Muscle layer of duodenum (tissue), 2 donors: ENCODE results near the gene TNFAIP2.
"Not testable (repeated sequence)": the region's sequence is repeated elsewhere in the genome, so short reads cannot be mapped to it uniquely, and the experiment has no call there.

Experiments
- H3K27ac ChIP-seq: one replicate; pipeline ENCODE4 v1.7.0; 2013; ENCODE audit warnings: mild to moderate bottlenecking, low read length
- H3K27me3 ChIP-seq: one replicate; pipeline ENCODE4 v1.7.0; 2013; ENCODE audit warnings: low read depth, mild to moderate bottlenecking, control low read depth, low read length
- H3K36me3 ChIP-seq, 2 donors: one replicate each; pipeline ENCODE4 v1.7.0; 2013; ENCODE audit warnings: low read length in 2 of 2, control low read depth in 1 of 2, mild to moderate bottlenecking in 1 of 2; ENCODE audit not compliant: insufficient read depth in 2 of 2, control insufficient read depth in 1 of 2
- H3K4me1 ChIP-seq, 2 donors: one replicate each; pipeline ENCODE4 v1.7.0; 2013; ENCODE audit warnings: low read length in 2 of 2, mild to moderate bottlenecking in 2 of 2, control low read depth in 1 of 2, moderate library complexity in 1 of 2; ENCODE audit not compliant: insufficient read depth in 2 of 2, control insufficient read depth in 1 of 2
- H3K4me3 ChIP-seq, 2 donors: one replicate each; pipeline ENCODE4 v1.7.0; 2013; ENCODE audit warnings: low read length in 2 of 2, low read depth in 1 of 2, mild to moderate bottlenecking in 1 of 2
- H3K9me3 ChIP-seq, 2 donors: one replicate each; pipeline ENCODE4 v1.7.0; 2013; ENCODE audit warnings: low read length in 2 of 2, control low read depth in 1 of 2, mild to moderate bottlenecking in 1 of 2; ENCODE audit not compliant: control insufficient read depth in 1 of 2
- donor health status: healthy.

TNFAIP2 gene

GRCh38 chr14:103111232-103111868 is 11.9 kb upstream of the TNFAIP2 start:
- H3K36me3 ChIP-seq: no peaks in the 10 kb centered on the region
- H3K27me3 ChIP-seq: no peaks in the 10 kb centered on the region
- no peak overlapping the region for H3K4me3 ChIP-seq
- no peak overlapping the region for H3K27ac ChIP-seq
- no peaks in the 10 kb centered on the region for H3K9me3 ChIP-seq
- H3K4me1 ChIP-seq: peaks cover 7 to 36% of the 10 kb centered on the region in 2 donors

GRCh38 chr14:103112400-103113243 is 10.6 kb upstream of the TNFAIP2 start:
- no peaks in the 10 kb centered on the region for H3K27me3 ChIP-seq
- H3K4me3 ChIP-seq: no peak overlapping the region
- H3K27ac ChIP-seq: no peak overlapping the region
- H3K4me1 ChIP-seq: peaks cover 7 to 36% of the 10 kb centered on the region in 2 donors
- H3K36me3 ChIP-seq: no peaks in the 10 kb centered on the region
- H3K9me3 ChIP-seq: no peaks in the 10 kb centered on the region

GRCh38 chr14:103113303-103113702 is 10.0 kb upstream of the TNFAIP2 start:
- Histone ChIP-seq H3K9me3 (no peaks in the 10 kb centered on the region), H3K27ac (no peak overlapping the region), H3K36me3 (no peaks in the 10 kb centered on the region), H3K4me3 (no peak overlapping the region), H3K27me3 (no peaks in the 10 kb centered on the region), H3K4me1 (peaks cover 9 to 36% of the 10 kb centered on the region in 2 donors)

- H3K27ac ChIP-seq: no peak overlapping the region
- H3K4me1 ChIP-seq: peaks cover 13 to 39% of the 10 kb centered on the region in 2 donors
- no peak overlapping the region for H3K4me3 ChIP-seq
- no peaks in the 10 kb centered on the region for H3K36me3 ChIP-seq
- no peaks in the 10 kb centered on the region for H3K9me3 ChIP-seq
- H3K27me3 ChIP-seq: no peaks in the 10 kb centered on the region
These were observed 9.5 kb upstream of the TNFAIP2 start for GRCh38 chr14:103113774-103114173.

GRCh38 chr14:103115086-103115679 is 8.1 kb upstream of the TNFAIP2 start:
- not testable (repeated sequence) for H3K27me3 ChIP-seq, H3K9me3 ChIP-seq, H3K36me3 ChIP-seq
- H3K4me3 ChIP-seq: peak overlapping the region in 1 of 2 donors; percentile 16
- H3K4me1 ChIP-seq: peaks cover 13 to 35% of the 10 kb centered on the region in 2 donors
- peak overlapping the region; percentile 69 for H3K27ac ChIP-seq

- H3K9me3 ChIP-seq: no peaks in the 10 kb centered on the region
- H3K36me3 ChIP-seq: no peaks in the 10 kb centered on the region
- H3K27me3 ChIP-seq: no peaks in the 10 kb centered on the region
- H3K4me1 ChIP-seq: peaks cover 16 to 30% of the 10 kb centered on the region in 2 donors
- no peak overlapping the region for H3K4me3 ChIP-seq
- H3K27ac ChIP-seq: no peak overlapping the region
These were observed 7.3 kb upstream of the TNFAIP2 start for GRCh38 chr14:103115845-103116572.

- Histone ChIP-seq H3K4me3 (no peak overlapping the region), H3K4me1 (peaks cover 17 to 30% of the 10 kb centered on the region in 2 donors)
These were observed 6.6 kb upstream of the TNFAIP2 start for GRCh38 chr14:103116636-103117035.

GRCh38 chr14:103117499-103117898 is 5.8 kb upstream of the TNFAIP2 start:
- not testable (repeated sequence) for H3K36me3 ChIP-seq, H3K4me3 ChIP-seq, H3K27ac ChIP-seq, H3K27me3 ChIP-seq, H3K9me3 ChIP-seq
- peaks cover 19 to 28% of the 10 kb centered on the region in 2 donors for H3K4me1 ChIP-seq

More at GRCh38 chr14:103116636-103117035, 6.6 kb upstream of the TNFAIP2 start:
- Histone ChIP-seq H3K27me3 (no peaks in the 10 kb centered on the region), H3K36me3 (no peaks in the 10 kb centered on the region), H3K27ac (no peak overlapping the region), H3K9me3 (no peaks in the 10 kb centered on the region)

- peaks cover 20 to 32% of the 10 kb centered on the region in 2 donors for H3K4me1 ChIP-seq
- no peaks in the 10 kb centered on the region for H3K9me3 ChIP-seq
- H3K4me3 ChIP-seq: no peak overlapping the region
- no peaks in the 10 kb centered on the region for H3K27me3 ChIP-seq
- H3K27ac ChIP-seq: peak overlapping the region; percentile 72
- no peaks in the 10 kb centered on the region for H3K36me3 ChIP-seq
These were observed 5.1 kb upstream of the TNFAIP2 start for GRCh38 chr14:103118018-103118662.

GRCh38 chr14:103118663-103119404 is 4.4 kb upstream of the TNFAIP2 start:
- H3K4me1 ChIP-seq: peaks cover 20 to 29% of the 10 kb centered on the region in 2 donors
- no peak overlapping the region for H3K4me3 ChIP-seq
- no peaks in the 10 kb centered on the region for H3K9me3 ChIP-seq
- H3K27me3 ChIP-seq: no peaks in the 10 kb centered on the region
- no peaks in the 10 kb centered on the region for H3K36me3 ChIP-seq
- peak overlapping the region; percentile 72 for H3K27ac ChIP-seq
